KMS-11 (cell line): ENCODE results near the gene DPP9.
A peak's percentile ranks its signal among the peaks of the same experiment; 100 is the strongest.

Source experiments
- H2AFZ ChIP-seq: fragments of 200-600 bp; sonication (generic); 2 replicates; pipeline ENCODE4 v1.6.1; 2016; ENCODE audit warnings: antibody characterized with exemption, mixed run types, low read depth
- H3K27ac ChIP-seq: fragments of 200-600 bp; sonication (generic); 2 replicates; pipeline ENCODE4 v1.6.1; 2016; ENCODE audit warnings: mild to moderate bottlenecking, mixed run types
- H3K27me3 ChIP-seq: fragments of 200-600 bp; sonication (generic); 2 replicates; pipeline ENCODE4 v1.6.1; 2017; ENCODE audit warnings: mild to moderate bottlenecking, low read depth, mixed run types, moderate library complexity; ENCODE audit not compliant: insufficient read depth
- H3K36me3 ChIP-seq: fragments of 200-600 bp; sonication (generic); 2 replicates; pipeline ENCODE4 v1.6.1; 2017; ENCODE audit warnings: mild to moderate bottlenecking, mixed run types; ENCODE audit not compliant: insufficient read depth
- H3K4me1 ChIP-seq: fragments of 200-600 bp; sonication (generic); 2 replicates; pipeline ENCODE4 v1.6.1; 2016; ENCODE audit warnings: mild to moderate bottlenecking, low read depth, mixed run types; ENCODE audit not compliant: poor library complexity, severe bottlenecking
- H3K4me2 ChIP-seq: fragments of 200-600 bp; sonication (generic); 2 replicates; pipeline ENCODE4 v1.7.0; 2016; ENCODE audit warnings: mild to moderate bottlenecking, mixed run types
- H3K4me3 ChIP-seq: fragments of 200-600 bp; sonication (generic); IDR thresholded peaks from 2 replicates; pipeline ENCODE4 v1.6.1; 2017; ENCODE audit warnings: low read depth, low read length, mixed read lengths; ENCODE audit not compliant: insufficient read depth
- H3K79me2 ChIP-seq: fragments of 200-600 bp; sonication (generic); 2 replicates; pipeline ENCODE4 v1.6.1; 2016; ENCODE audit warnings: low read depth, mixed run types; ENCODE audit not compliant: insufficient read depth
- H3K9ac ChIP-seq: fragments of 200-600 bp; sonication (generic); 2 replicates; pipeline ENCODE4 v1.6.1; 2016; ENCODE audit warnings: mild to moderate bottlenecking, mixed run types
- H4K20me1 ChIP-seq: fragments of 200-600 bp; sonication (generic); 2 replicates; pipeline ENCODE4 v1.6.1; 2016; ENCODE audit warnings: mild to moderate bottlenecking, mixed run types; ENCODE audit not compliant: insufficient read depth
- TF ChIP-seq, protein P1 (sequence below): fragments of 200-600 bp; sonication (generic); conservative IDR thresholded peaks from 2 replicates; pipeline ENCODE4 v1.6.1; 2017; ENCODE audit warnings: low read depth, mild to moderate bottlenecking, antibody characterized with exemption, low read length, moderate library complexity, mixed read lengths

DPP9 gene

DNA sequence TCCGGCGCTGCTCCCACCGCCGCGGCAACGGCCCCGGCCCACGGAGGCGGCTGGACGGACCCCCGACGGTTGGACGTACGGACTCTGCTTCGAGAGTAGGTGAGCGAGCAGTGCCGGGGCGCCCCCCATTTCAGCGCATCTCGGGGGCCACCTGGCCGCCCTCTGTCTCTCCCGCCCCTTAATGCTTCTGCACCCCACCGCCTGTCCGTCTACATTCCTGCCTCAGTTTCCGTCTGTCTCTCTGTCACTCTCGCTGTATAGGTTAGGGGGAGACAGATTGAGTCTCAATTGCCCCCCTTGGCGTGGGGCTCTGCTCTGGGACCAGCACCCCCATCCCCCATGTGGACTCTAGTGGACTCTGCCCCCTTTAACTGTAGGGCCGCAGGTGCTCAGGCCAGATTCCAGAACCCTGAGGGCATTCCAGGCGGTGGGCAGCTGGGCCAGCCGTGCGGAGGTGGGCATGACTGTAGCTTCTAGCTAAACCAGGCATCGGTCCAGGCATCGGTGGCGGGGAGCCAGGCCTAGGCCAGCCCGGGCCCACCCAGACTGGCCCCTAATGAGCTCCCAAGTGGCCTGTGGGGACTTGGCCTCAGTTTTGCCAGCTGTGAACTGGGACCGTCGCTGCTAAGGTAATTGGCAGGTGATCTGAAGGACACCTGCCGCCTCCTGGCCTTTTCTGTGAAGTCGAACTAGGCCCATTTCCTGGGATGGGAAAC is 84.0 kb downstream of the DPP9 start:
- Histone ChIP-seq H2AFZ (peak overlapping the region; percentile 47; the same call in 1 of the 2 replicates), H3K27ac (no peak overlapping the region), H3K36me3 (no peaks in the 10 kb centered on the region), H3K9ac (no peak overlapping the region), H3K4me1 (peaks cover 18% of the 10 kb centered on the region), H3K4me3 (no peak overlapping the region), H4K20me1 (no peaks in the 10 kb centered on the region), H3K79me2 (no peaks in the 10 kb centered on the region), H3K27me3 (no peaks in the 10 kb centered on the region), H3K4me2 (peak overlapping the region; percentile 73)
- TF ChIP-seq, protein P1, sequence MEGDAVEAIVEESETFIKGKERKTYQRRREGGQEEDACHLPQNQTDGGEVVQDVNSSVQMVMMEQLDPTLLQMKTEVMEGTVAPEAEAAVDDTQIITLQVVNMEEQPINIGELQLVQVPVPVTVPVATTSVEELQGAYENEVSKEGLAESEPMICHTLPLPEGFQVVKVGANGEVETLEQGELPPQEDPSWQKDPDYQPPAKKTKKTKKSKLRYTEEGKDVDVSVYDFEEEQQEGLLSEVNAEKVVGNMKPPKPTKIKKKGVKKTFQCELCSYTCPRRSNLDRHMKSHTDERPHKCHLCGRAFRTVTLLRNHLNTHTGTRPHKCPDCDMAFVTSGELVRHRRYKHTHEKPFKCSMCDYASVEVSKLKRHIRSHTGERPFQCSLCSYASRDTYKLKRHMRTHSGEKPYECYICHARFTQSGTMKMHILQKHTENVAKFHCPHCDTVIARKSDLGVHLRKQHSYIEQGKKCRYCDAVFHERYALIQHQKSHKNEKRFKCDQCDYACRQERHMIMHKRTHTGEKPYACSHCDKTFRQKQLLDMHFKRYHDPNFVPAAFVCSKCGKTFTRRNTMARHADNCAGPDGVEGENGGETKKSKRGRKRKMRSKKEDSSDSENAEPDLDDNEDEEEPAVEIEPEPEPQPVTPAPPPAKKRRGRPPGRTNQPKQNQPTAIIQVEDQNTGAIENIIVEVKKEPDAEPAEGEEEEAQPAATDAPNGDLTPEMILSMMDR = no peak

DNA sequence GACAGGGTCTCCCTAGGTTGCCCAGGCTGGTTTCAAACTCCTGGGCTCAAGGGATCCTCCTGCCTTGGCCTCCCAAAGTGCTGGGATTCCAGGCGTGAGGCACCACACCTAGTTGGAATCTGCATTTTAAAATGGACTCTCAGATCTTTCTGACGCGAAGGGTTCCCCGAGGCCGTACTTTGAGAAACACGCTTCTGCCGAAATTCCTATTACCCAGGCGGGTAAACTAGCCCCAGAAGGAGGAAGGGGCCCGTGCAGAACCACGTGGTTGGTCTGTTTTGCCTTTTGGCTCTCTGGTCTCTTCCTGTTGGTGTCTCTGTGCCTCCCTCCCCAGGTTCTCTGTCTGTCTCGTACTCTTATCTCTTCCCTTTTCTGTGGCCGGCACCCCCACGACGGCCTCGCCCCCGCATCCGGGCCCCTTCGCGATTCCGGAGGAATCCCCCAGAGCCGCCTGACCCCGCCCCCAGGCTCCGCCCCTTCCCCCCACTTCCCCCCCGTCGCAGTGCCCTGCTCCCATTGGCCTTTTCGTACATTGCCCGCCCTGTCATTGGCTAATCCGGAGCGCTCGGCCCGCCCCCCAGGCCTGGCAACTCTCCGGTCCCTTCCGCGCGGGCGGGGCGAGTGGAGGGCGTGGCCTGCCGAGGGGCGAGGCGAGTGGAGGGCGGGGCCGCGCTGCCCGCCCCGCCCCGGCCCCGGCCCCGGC is 84.7 kb downstream of the DPP9 start, which contains the start of gene TNFAIP8L1:
Gene TNFAIP8L1 (plus strand): TSS at position 689 of the 703 bp plus-strand sequence. CDS start 12,354 bp downstream, outside the sequence.
- Histone ChIP-seq H4K20me1 (no peaks in the 10 kb centered on the region), H3K4me1 (peaks cover 18% of the 10 kb centered on the region), H3K4me3 (no peak within 1 kb of the TSS), H3K9ac (peak within 1 kb of the TSS; percentile 41; the same call in 1 of the 2 replicates), H3K36me3 (no peaks in the 10 kb centered on the region), H3K4me2 (peak within 1 kb of the TSS; percentile 73), H3K27ac (peak within 1 kb of the TSS; percentile 35; the same call in 1 of the 2 replicates), H2AFZ (peak within 1 kb of the TSS; percentile 47; the same call in 1 of the 2 replicates), H3K79me2 (no peaks in the 10 kb centered on the region), H3K27me3 (no peaks in the 10 kb centered on the region)
- TF ChIP-seq, protein P1 = no peak

DNA sequence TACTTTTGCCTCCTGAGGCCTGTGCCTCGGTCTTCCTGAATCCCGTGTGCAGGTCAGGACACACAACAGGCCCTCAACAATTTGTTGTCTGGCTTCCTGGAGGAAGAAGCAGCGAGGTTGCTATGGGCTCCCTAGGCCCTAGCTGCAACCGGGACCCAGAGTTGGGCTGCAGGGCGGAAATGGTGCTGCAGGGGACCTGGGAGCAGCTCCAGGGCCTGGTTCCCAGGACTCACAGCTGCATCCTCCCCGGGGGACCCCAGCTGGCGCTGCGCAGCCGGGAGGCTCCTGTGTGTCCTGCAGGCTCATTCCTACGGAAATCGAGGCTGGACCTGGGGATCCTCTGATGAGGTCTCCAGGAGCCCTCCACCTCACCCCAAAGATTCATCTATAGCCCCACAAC is 85.3 kb downstream of the DPP9 start:
- Histone ChIP-seq H4K20me1 (no peaks in the 10 kb centered on the region), H2AFZ (no peak overlapping the region), H3K4me3 (no peak overlapping the region), H3K27ac (no peak overlapping the region), H3K4me1 (peaks cover 22% of the 10 kb centered on the region), H3K27me3 (no peaks in the 10 kb centered on the region), H3K79me2 (no peaks in the 10 kb centered on the region), H3K9ac (peak overlapping the region; percentile 41; the same call in 1 of the 2 replicates), H3K36me3 (no peaks in the 10 kb centered on the region), H3K4me2 (peak overlapping the region; percentile 48; the same call in 1 of the 2 replicates)
- TF ChIP-seq, protein P1 = no peak

DNA sequence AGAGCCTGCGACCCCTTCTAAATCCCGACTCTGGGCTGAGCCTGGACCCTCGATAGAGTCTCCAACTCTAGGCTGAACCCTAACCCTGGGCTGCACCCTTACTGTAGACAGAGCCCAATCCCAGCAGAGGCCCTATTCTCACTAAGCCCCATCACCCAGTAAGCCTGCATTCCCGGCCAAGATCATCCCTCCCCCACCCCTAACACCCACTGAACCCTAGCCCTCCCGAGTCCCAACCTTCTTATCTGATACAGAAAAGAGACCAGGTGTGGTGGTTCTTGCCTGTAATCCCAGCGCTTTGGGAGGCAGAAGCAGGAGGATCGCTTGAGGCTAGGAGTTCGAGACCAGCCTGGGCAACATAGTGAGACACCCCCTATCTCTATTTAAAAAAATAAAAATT is 86.9 kb downstream of the DPP9 start:
- H3K27ac ChIP-seq = no peak overlapping the region
- H4K20me1 ChIP-seq = no peaks in the 10 kb centered on the region
- H3K4me2 ChIP-seq = peak overlapping the region; percentile 48; the same call in 1 of the 2 replicates
- no peaks in the 10 kb centered on the region for H3K36me3 ChIP-seq
- H3K27me3 ChIP-seq = no peaks in the 10 kb centered on the region
- H3K4me3 ChIP-seq = no peak overlapping the region
- H3K4me1 ChIP-seq = peaks cover 23% of the 10 kb centered on the region
- no peak overlapping the region for H3K9ac ChIP-seq
- H2AFZ ChIP-seq = peak overlapping the region; percentile 57; the same call in 1 of the 2 replicates
- no peaks in the 10 kb centered on the region for H3K79me2 ChIP-seq
- TF ChIP-seq, protein P1 = no peak
